H9 (cell line): ENCODE data around the gene ABL2. TPM values are rescaled to one million over a fixed set of nuclear protein-coding genes. Genes with fewer than 3 reads are reported as not detected.

Source experiments
- DNase-seq: peaks from one replicate; pipeline ENCODE4 v3.0.0-alpha.2; 2017
- H2AFZ ChIP-seq: one replicate; pipeline ENCODE4 v1.6.1; 2013; ENCODE audit warnings: mild to moderate bottlenecking, low read length, control low read depth, moderate library complexity
- H2AK5ac ChIP-seq: 2 replicates; pipeline ENCODE4 v1.6.1; 2013; ENCODE audit warnings: low read length, control low read depth, mixed read lengths; ENCODE audit not compliant: insufficient read length
- H2BK120ac ChIP-seq: one replicate; pipeline ENCODE4 v1.6.1; 2013; ENCODE audit warnings: low read depth, mild to moderate bottlenecking, low read length, control low read depth, inconsistent platforms; ENCODE audit not compliant: poor library complexity, severe bottlenecking
- H2BK12ac ChIP-seq: 2 replicates; pipeline ENCODE4 v1.6.1; 2013; ENCODE audit warnings: low read length, control low read depth, mixed read lengths, low read depth; ENCODE audit not compliant: insufficient read length
- H2BK15ac ChIP-seq: 2 replicates; pipeline ENCODE4 v1.6.1; 2013; ENCODE audit warnings: low read depth, low read length, control low read depth
- H2BK20ac ChIP-seq: one replicate; pipeline ENCODE4 v1.6.1; 2013; ENCODE audit warnings: low read depth, mild to moderate bottlenecking, low read length, control low read depth, inconsistent platforms; ENCODE audit not compliant: poor library complexity, severe bottlenecking
- H2BK5ac ChIP-seq: 2 replicates; pipeline ENCODE4 v1.6.1; 2013; ENCODE audit warnings: low read length, control low read depth, mixed read lengths; ENCODE audit not compliant: insufficient read length
- H3K14ac ChIP-seq: 2 replicates; pipeline ENCODE4 v1.6.1; 2013; ENCODE audit warnings: low read length, control low read depth; ENCODE audit not compliant: insufficient read depth
- H3K18ac ChIP-seq: 2 replicates; pipeline ENCODE4 v1.6.1; 2013; ENCODE audit warnings: low read depth, mild to moderate bottlenecking, mixed read lengths, low read length, control low read depth; ENCODE audit not compliant: insufficient read length
- H3K23ac ChIP-seq: 2 replicates; pipeline ENCODE4 v1.6.1; 2013; ENCODE audit warnings: low read length, control low read depth, mixed read lengths, low read depth; ENCODE audit not compliant: insufficient read length
- H3K23me2 ChIP-seq: 2 replicates; pipeline ENCODE4 v1.6.1; 2013; ENCODE audit warnings: low read depth, mild to moderate bottlenecking, mixed read lengths, low read length, control low read depth; ENCODE audit not compliant: insufficient read length, poor library complexity, severe bottlenecking
- H3K27ac ChIP-seq: 2 replicates; pipeline ENCODE4 v1.5.1; 2013; ENCODE audit warnings: low read length, control low read depth, mixed read lengths, low read depth; ENCODE audit not compliant: insufficient read length
- H3K27me3 ChIP-seq: 2 replicates; pipeline ENCODE4 v1.6.1; 2013; ENCODE audit warnings: low read length, control low read depth, inconsistent platforms; ENCODE audit not compliant: insufficient read depth
- H3K4ac ChIP-seq: 2 replicates; pipeline ENCODE4 v1.6.1; 2013; ENCODE audit warnings: low read depth, mild to moderate bottlenecking, control low read depth, inconsistent platforms, low read length, moderate library complexity
- H3K4me1 ChIP-seq: 2 replicates; pipeline ENCODE4 v1.6.1; 2013; ENCODE audit warnings: low read length, control low read depth, inconsistent platforms; ENCODE audit not compliant: insufficient read depth
- H3K4me2 ChIP-seq: 2 replicates; pipeline ENCODE4 v1.6.1; 2013; ENCODE audit warnings: low read length, control low read depth, mixed read lengths; ENCODE audit not compliant: insufficient read length, insufficient read depth
- H3K56ac ChIP-seq: 2 replicates; pipeline ENCODE4 v1.6.1; 2013; ENCODE audit warnings: low read depth, mild to moderate bottlenecking, mixed read lengths, low read length, control low read depth; ENCODE audit not compliant: insufficient read length
- H3K79me1 ChIP-seq: 2 replicates; pipeline ENCODE4 v1.6.1; 2013; ENCODE audit warnings: low read depth, mild to moderate bottlenecking, moderate library complexity, low read length, control low read depth, inconsistent platforms; ENCODE audit not compliant: insufficient read depth, poor library complexity, severe bottlenecking
- H3K79me2 ChIP-seq: 2 replicates; pipeline ENCODE4 v1.6.1; 2013; ENCODE audit warnings: low read length, control low read depth, inconsistent platforms; ENCODE audit not compliant: insufficient read depth
- H3K9ac ChIP-seq: 2 replicates; pipeline ENCODE4 v1.6.1; 2013; ENCODE audit warnings: low read length, control low read depth, mixed read lengths; ENCODE audit not compliant: insufficient read length; ENCODE audit errors: extremely low read depth
- H3K9me3 ChIP-seq: one replicate; pipeline ENCODE4 v1.6.1; 2013; ENCODE audit warnings: low read depth, low read length, inconsistent platforms; ENCODE audit not compliant: control insufficient read depth
- H3T11ph ChIP-seq: one replicate; pipeline ENCODE4 v1.6.1; 2013; ENCODE audit warnings: mild to moderate bottlenecking, low read length, control low read depth, inconsistent platforms
- H4K20me1 ChIP-seq: one replicate; pipeline ENCODE4 v1.6.1; 2013; ENCODE audit not compliant: control insufficient read depth, insufficient read length, insufficient read depth
- H4K5ac ChIP-seq: 2 replicates; pipeline ENCODE4 v1.6.1; 2013; ENCODE audit warnings: low read depth, mild to moderate bottlenecking, mixed read lengths, low read length, control low read depth; ENCODE audit not compliant: insufficient read length
- H4K8ac ChIP-seq: replicated peaks from 2 replicates; pipeline ENCODE4 v1.6.1; 2013; ENCODE audit warnings: low read length, control low read depth, mixed read lengths, low read depth; ENCODE audit not compliant: insufficient read length
- H4K91ac ChIP-seq: 2 replicates; pipeline ENCODE4 v1.6.1; 2013; ENCODE audit warnings: low read depth, mild to moderate bottlenecking, moderate library complexity, mixed read lengths, low read length, control low read depth; ENCODE audit not compliant: insufficient read length
- H3K27ac Mint-ChIP-seq, 3 experiments: 2 replicates in 2 of 3; 3 replicates in 1 of 3; pipeline ENCODE4 v1.8.0; 2020 to 2021; ENCODE audit warnings: mixed read lengths in 3 of 3, mild to moderate bottlenecking in 1 of 3, moderate library complexity in 1 of 3
- H3K27me3 Mint-ChIP-seq: 2 replicates; pipeline ENCODE4 v1.8.0; 2021; ENCODE audit warnings: low read depth, mild to moderate bottlenecking, moderate library complexity, mixed read lengths
- H3K36me3 Mint-ChIP-seq, 3 experiments: 2 replicates in 2 of 3; 3 replicates in 1 of 3; pipeline ENCODE4 v1.8.0; 2020 to 2021; ENCODE audit warnings: low read depth in 3 of 3, mixed read lengths in 3 of 3; ENCODE audit not compliant: insufficient read depth in 1 of 3
- H3K4me1 Mint-ChIP-seq, 2 experiments: 2 replicates each; pipeline ENCODE4 v1.8.0; 2020; ENCODE audit warnings: mixed read lengths in 2 of 2
- H3K4me3 Mint-ChIP-seq, 2 experiments: 2 replicates in 1 of 2; 3 replicates in 1 of 2; pipeline ENCODE4 v1.8.0; 2020 to 2021; ENCODE audit warnings: mild to moderate bottlenecking in 2 of 2, mixed read lengths in 2 of 2, moderate library complexity in 1 of 2
- H3K9me3 Mint-ChIP-seq, 2 experiments: 2 replicates in 1 of 2; 3 replicates in 1 of 2; pipeline ENCODE4 v1.8.0; 2020; ENCODE audit warnings: mild to moderate bottlenecking in 2 of 2, mixed read lengths in 2 of 2, moderate library complexity in 1 of 2
- CTCF ChIP-seq: fragments of 200-600 bp; sonication (generic); conservative IDR thresholded peaks from 3 replicates; pipeline ENCODE4 v1.8.0; 2021; ENCODE audit warnings: antibody characterized with exemption, mild to moderate bottlenecking
- WGBS: extraction: QIAGEN DNeasy Blood & Tissue Kit; methylation state at CpG from one replicate; pipeline ENCODE4 v1.1.7; 2013; ENCODE audit warnings: missing lambda C conversion rate, low lambda C conversion rate, mixed read lengths; ENCODE audit not compliant: insufficient read length; ENCODE audit errors: extremely low coverage; 5-methylcytosine and 5-hydroxymethylcytosine counted together
- total RNA-seq: library from RNA; stranded (reverse); gene quantifications from 2 replicates; pipeline ENCODE4 v1.2.1, GENCODE V29; 2021

The ABL2 gene
- total RNA-seq, 1 experiment from 2014 or later: 21.2 TPM

GRCh38 chr1:179115181-179115580 lies 114.3 kb downstream of the ABL2 start:
- Histone ChIP-seq H4K5ac (no peak overlapping the region), H3K4me2 (no peak overlapping the region), H4K91ac (no peak overlapping the region), H3K56ac (no peak overlapping the region), H2AK5ac (no peak overlapping the region), H3K23ac (no peak overlapping the region), H3K79me1 (no peaks in the 10 kb centered on the region), H3K23me2 (no peaks in the 10 kb centered on the region), H2BK15ac (no peak overlapping the region), H4K8ac (no peak overlapping the region), H3K79me2 (no peaks in the 10 kb centered on the region), H2AFZ (no peak overlapping the region), H4K20me1 (no peaks in the 10 kb centered on the region), H2BK120ac (no peak overlapping the region), H2BK12ac (no peak overlapping the region), H3K18ac (no peak overlapping the region), H3K9me3 (no peaks in the 10 kb centered on the region), H3T11ph (no peak overlapping the region), H3K27ac (no peak overlapping the region), H2BK20ac (no peak overlapping the region), H2BK5ac (no peak overlapping the region), H3K27me3 (no peaks in the 10 kb centered on the region), H3K14ac (no peak overlapping the region), H3K9ac (no peak overlapping the region), H3K4ac (no peak overlapping the region), H3K4me1 (0 out of 2 replicates have a peak, but pooled peaks cover 4% of the 10 kb centered on the region)
- TF ChIP-seq CTCF: no peak
- Mint-ChIP-seq H3K27ac (no peak overlapping the region), H3K27me3 (no peaks in the 10 kb centered on the region), H3K9me3 (no peaks in the 10 kb centered on the region), H3K36me3 (peaks cover 29 to 57% (median 41%) of the 10 kb centered on the region in 3 experiments), H3K4me3 (no peak overlapping the region), H3K4me1 (peaks cover 4 to 6% of the 10 kb centered on the region in 2 experiments)
- WGBS: no CpG with 5 or more reads among the region's 3 CpGs
- no peak for DNase-seq
